K562 (cell line): ENCODE results near the gene PSMB10. TPM values are rescaled to one million over a fixed set of nuclear protein-coding genes. Genes with fewer than 3 reads are reported as not detected.

ENCODE experiments used
- AFF4 ChIP-seq: sonication (generic); formaldehyde crosslinking; IDR thresholded peaks from 2 replicates; pipeline ENCODE4 v1.8.0; 2023; ENCODE audit warnings: mild to moderate bottlenecking, missing genetic modification reagents
- CGGBP1 ChIP-seq: fragments of 250-450 bp; sonication (Bioruptor Pico); IDR thresholded peaks from 2 replicates; pipeline ENCODE4 v1.9.0; 2021; ENCODE audit warnings: mild to moderate bottlenecking
- DMBX1 ChIP-seq: fragments of 250-450 bp; sonication (Bioruptor Pico); IDR thresholded peaks from 2 replicates; pipeline ENCODE4 v1.8.0; 2022; ENCODE audit warnings: inconsistent platforms, mild to moderate bottlenecking, moderate library complexity, borderline replicate concordance
- EHMT2 ChIP-seq: fragments of 450-650 bp; IDR thresholded peaks from 2 replicates; pipeline ENCODE4 v1.6.1; 2018; ENCODE audit warnings: antibody characterized with exemption
- ESRRB ChIP-seq: fragments of 250-450 bp; sonication (Bioruptor Pico); IDR thresholded peaks from 2 replicates; pipeline ENCODE4 v1.5.0; 2020; ENCODE audit warnings: mild to moderate bottlenecking, moderate library complexity, borderline replicate concordance
- FUS ChIP-seq: fragments of 200-400 bp; formaldehyde crosslinking; optimal IDR thresholded peaks from 2 replicates; pipeline ENCODE3; 2017; ENCODE audit warnings: low read depth, low read length
- HLTF ChIP-seq: fragments of 450-650 bp; IDR thresholded peaks from 2 replicates; pipeline ENCODE4 v1.6.1; 2016
- HNRNPK ChIP-seq: fragments of 200-400 bp; formaldehyde crosslinking; IDR thresholded peaks from one replicate; pipeline ENCODE4 v1.6.1; 2018; ENCODE audit warnings: mild to moderate bottlenecking, low read depth, low read length; ENCODE audit not compliant: poor library complexity, severe bottlenecking
- KLF16 ChIP-seq: IDR thresholded peaks from 2 replicates; pipeline ENCODE4 v1.6.1; 2016; ENCODE audit warnings: antibody characterized with exemption
- MCM3 ChIP-seq: fragments of 450-650 bp; IDR thresholded peaks from 2 replicates; pipeline ENCODE4 v1.6.1; 2016
- MLLT1 ChIP-seq, 2 experiments: fragments of 450-650 bp; IDR thresholded peaks; 2 replicates each; pipeline ENCODE4 v1.6.1; 2016
- PHF21A ChIP-seq: fragments of 450-650 bp; IDR thresholded peaks from 2 replicates; pipeline ENCODE4 v1.6.1; 2017; ENCODE audit warnings: low read depth, borderline replicate concordance
- PKNOX1 ChIP-seq: fragments of 450-650 bp; IDR thresholded peaks from 2 replicates; pipeline ENCODE4 v1.6.1; 2016
- POU5F1 ChIP-seq: fragments of 150-350 bp; IDR thresholded peaks from 2 replicates; pipeline ENCODE4 v1.6.1; 2014; ENCODE audit warnings: borderline replicate concordance, low read length, low read depth, mild to moderate bottlenecking; ENCODE audit not compliant: partially characterized antibody
- RBFOX2 ChIP-seq: fragments of 200-400 bp; formaldehyde crosslinking; IDR thresholded peaks from 2 replicates; pipeline ENCODE4 v1.6.1; 2017; ENCODE audit warnings: low read depth, mild to moderate bottlenecking, low read length, moderate library complexity
- SETDB1 ChIP-seq: IDR thresholded peaks from one replicate; pipeline ENCODE4 v1.6.1; 2012; ENCODE audit warnings: low read length, control low read depth, inconsistent platforms
- THAP12 ChIP-seq: fragments of 250-450 bp; sonication (Bioruptor Pico); IDR thresholded peaks from 2 replicates; pipeline ENCODE4 v1.9.0; 2021; ENCODE audit warnings: mild to moderate bottlenecking, inconsistent platforms
- polyA plus RNA-seq, 8 experiments: library from polyadenylated mRNA; depleted of rRNA in 4 of 8; stranded (reverse) in 5 of 8; unstranded in 3 of 8; fragments of >200 nt; fragmentation: Nextera tagmentation in 2 of 8; fragmentation: Illumina TruSeq in 1 of 8; extraction: Ambion mirVana in 2 of 8; extraction: Trizol in 1 of 8; gene quantifications; 2 replicates each; pipeline versions ENCODE4 v1.2.1 to v1.2.3, GENCODE V29; 2011 to 2014; ENCODE audit warnings: inconsistent platforms in 1 of 8, missing spikeins in 1 of 8
- total RNA-seq, 7 experiments: library from RNA; depleted of rRNA in 6 of 7; stranded (reverse); fragments of >200 nt in 6 of 7; fragmentation: Illumina TruSeq in 2 of 7; extraction: Trizol in 2 of 7; gene quantifications; 2 replicates each; pipeline versions ENCODE4 v1.2.1 to v1.2.3, GENCODE V29; 2011 to 2021; ENCODE audit warnings: low replicate concordance in 1 of 7

PSMB10 gene
- total and polyA plus RNA-seq, 9 of the 15 experiments (the other 6 are each of a cell fraction or from before 2014, with no cell fraction given) = 11.7 to 105 (median 51.0) TPM

GRCh38 chr16:67892899-67893742 lies 43.5 kb downstream of the PSMB10 start, which contains the start of gene PSKH1 (continued):
- TF ChIP-seq CGGBP1 (CRISPR knock-in tag) (peak; percentile 85; the same call in 1 of the 2 replicates), AFF4 (CRISPR knock-in tag) (no peak), MCM3 (no peak), PHF21A (no peak), KLF16 (no peak), ESRRB (CRISPR knock-in tag) (no peak), HNRNPK (no peak), SETDB1 (no peak), FUS (no peak), HLTF (no peak), PKNOX1 (peak; percentile 99), RBFOX2 (peak; percentile 86), THAP12 (peak; percentile 80; the same call in 1 of the 2 replicates), DMBX1 (CRISPR knock-in tag) (no peak), EHMT2 (no peak), MLLT1 (IDR thresholded peaks at IDR 0.05) (no peak), POU5F1 (no peak)
